K562 (cell line): ENCODE data around the gene GNAT1. TPM values are rescaled to one million over a fixed set of nuclear protein-coding genes. Genes with fewer than 3 reads are reported as not detected.
A peak's percentile ranks its signal among the peaks of the same experiment; 100 is the strongest.

Experiments used
- CHD2 ChIP-seq: IDR thresholded peaks from 2 replicates; pipeline ENCODE4 v1.6.1; 2011; ENCODE audit warnings: low read depth, low read length
- CTBP1 ChIP-seq: fragments of 450-650 bp; IDR thresholded peaks from 2 replicates; pipeline ENCODE4 v1.6.1; 2016; ENCODE audit warnings: borderline replicate concordance
- CTCF ChIP-seq, 3 experiments: IDR thresholded peaks in 2 of 3; conservative IDR thresholded peaks in 1 of 3; 2 replicates each; pipeline ENCODE4 v1.5.1; 2011 to 2012; ENCODE audit warnings: low read length in 3 of 3, mild to moderate bottlenecking in 3 of 3, control low read depth in 2 of 3, improper control_type of control experiment in 1 of 3, inconsistent platforms in 1 of 3, low read depth in 1 of 3, mixed read lengths in 1 of 3, moderate library complexity in 1 of 3; ENCODE audit not compliant: insufficient read depth in 2 of 3
- CXXC5 ChIP-seq: fragments of 250-450 bp; sonication (Bioruptor Pico); IDR thresholded peaks from 2 replicates; pipeline ENCODE4 v1.8.0; 2022; ENCODE audit warnings: inconsistent platforms, mild to moderate bottlenecking, moderate library complexity
- KDM2B ChIP-seq: fragments of 250-450 bp; sonication (Bioruptor Pico); IDR thresholded peaks from 2 replicates; pipeline ENCODE4 v1.8.0; 2021; ENCODE audit warnings: mild to moderate bottlenecking, moderate library complexity
- KDM5B ChIP-seq: fragments of 200-600 bp; sonication (generic); IDR thresholded peaks from 2 replicates; pipeline ENCODE4 v1.6.1; 2012; ENCODE audit warnings: low read depth, mild to moderate bottlenecking, moderate library complexity, low read length, control low read depth, inconsistent platforms; ENCODE audit not compliant: insufficient replicate concordance
- L3MBTL2 ChIP-seq: fragments of 450-650 bp; IDR thresholded peaks from 2 replicates; pipeline ENCODE4 v1.6.1; 2016; ENCODE audit warnings: mild to moderate bottlenecking, moderate library complexity
- PURB ChIP-seq: sonication (generic); formaldehyde crosslinking; IDR thresholded peaks from 2 replicates; pipeline ENCODE4 v1.9.0; 2021; ENCODE audit warnings: low read depth, mild to moderate bottlenecking, missing genetic modification reagents
- RAD21 ChIP-seq, 2 experiments: fragments of 250-450 bp in 1 of 2; fragments of 450-650 bp in 1 of 2; sonication (Bioruptor Pico) in 1 of 2; formaldehyde crosslinking in 1 of 2; IDR thresholded peaks in 1 of 2; conservative IDR thresholded peaks in 1 of 2; 2 replicates each; pipeline versions ENCODE4 v1.4.0 to v1.8.0; 2020 to 2022; ENCODE audit warnings: mild to moderate bottlenecking in 2 of 2, moderate library complexity in 1 of 2
- RBFOX2 ChIP-seq: fragments of 200-400 bp; formaldehyde crosslinking; IDR thresholded peaks from 2 replicates; pipeline ENCODE4 v1.6.1; 2017; ENCODE audit warnings: low read depth, mild to moderate bottlenecking, low read length, moderate library complexity
- REST ChIP-seq, 2 experiments: fragments of 450-650 bp; formaldehyde crosslinking in 1 of 2; IDR thresholded peaks; 2 replicates each; pipeline versions ENCODE4 v1.4.0 to v1.6.1; 2014 to 2020; ENCODE audit warnings: mild to moderate bottlenecking in 2 of 2, borderline replicate concordance in 1 of 2, low read depth in 1 of 2
- SIN3B ChIP-seq: fragments of 450-650 bp; IDR thresholded peaks from 2 replicates; pipeline ENCODE4 v1.6.1; 2017; ENCODE audit warnings: low read depth, mild to moderate bottlenecking, moderate library complexity
- VEZF1 ChIP-seq: fragments of 200-800 bp; sonication (Bioruptor generic); IDR thresholded peaks from 2 replicates; pipeline ENCODE4 v1.6.1; 2017; ENCODE audit warnings: missing genetic modification characterization, missing compliant biosample characterization
- ZBTB7A ChIP-seq: IDR thresholded peaks from 2 replicates; pipeline ENCODE4 v1.6.1; 2011; ENCODE audit warnings: low read depth, mild to moderate bottlenecking, low read length, moderate library complexity, borderline replicate concordance; ENCODE audit not compliant: control insufficient read depth
- polyA plus RNA-seq, 8 experiments: library from polyadenylated mRNA; depleted of rRNA in 4 of 8; stranded (reverse) in 5 of 8; unstranded in 3 of 8; fragments of >200 nt; fragmentation: Nextera tagmentation in 2 of 8; fragmentation: Illumina TruSeq in 1 of 8; extraction: Ambion mirVana in 2 of 8; extraction: Trizol in 1 of 8; gene quantifications; 2 replicates each; pipeline versions ENCODE4 v1.2.1 to v1.2.3, GENCODE V29; 2011 to 2014; ENCODE audit warnings: inconsistent platforms in 1 of 8, missing spikeins in 1 of 8
- total RNA-seq, 7 experiments: library from RNA; depleted of rRNA in 6 of 7; stranded (reverse); fragments of >200 nt in 6 of 7; fragmentation: Illumina TruSeq in 2 of 7; extraction: Trizol in 2 of 7; gene quantifications; 2 replicates each; pipeline versions ENCODE4 v1.2.1 to v1.2.3, GENCODE V29; 2011 to 2021; ENCODE audit warnings: low replicate concordance in 1 of 7

GNAT1 gene
- total and polyA plus RNA-seq, 9 of the 15 experiments (the other 6 are each of a cell fraction or from before 2014, with no cell fraction given): not detected

GRCh38 chr3:50154840-50155490 is 36.4 kb upstream of the GNAT1 start, which contains the start of gene SEMA3F (continued):
- TF ChIP-seq L3MBTL2: peak; percentile 60; the same call in 1 of the 2 replicates
- no peak for TF ChIP-seq KDM2B (CRISPR knock-in tag)
- TF ChIP-seq REST (IDR thresholded peaks at IDR 0.05; ENCODE audit: borderline replicate concordance): peak; percentile 18; the same call in 1 of the 2 replicates
- TF ChIP-seq REST (CRISPR knock-in tag; IDR thresholded peaks at IDR 0.05; ENCODE audit: low read depth): no peak
- TF ChIP-seq CHD2: peak; percentile 43; the same call in 1 of the 2 replicates
- 0 out of 2 replicates have a peak, but pooled peaks have one; percentile 13 for TF ChIP-seq SIN3B
- peak; percentile 56 for TF ChIP-seq RBFOX2
- TF ChIP-seq VEZF1 (CRISPR knock-in tag): peak; percentile 46; the same call in 1 of the 2 replicates
- TF ChIP-seq KDM5B: peak; percentile 19
- TF ChIP-seq CTCF (IDR thresholded peaks at IDR 0.05 in 2 of 3, conservative IDR thresholded peaks at IDR 0.05 in 1 of 3; ENCODE audit: insufficient read depth in 2 of 3, low read depth in 1 of 3, low read length in 3 of 3): peak in 2 of 3 experiments; percentile 28 to 35; a peak in 2 of 6 replicates
- TF ChIP-seq PURB (CRISPR knock-in tag): no peak
- TF ChIP-seq ZBTB7A: peak; percentile 90; the same call in 1 of the 2 replicates
- peak; percentile 83 for TF ChIP-seq CTBP1
- peak in 1 of 2 experiments; percentile 50; a peak in 2 of 4 replicates for TF ChIP-seq RAD21 (CRISPR knock-in tag; conservative IDR thresholded peaks at IDR 0.05 in 1 of 2, IDR thresholded peaks at IDR 0.05 in 1 of 2)
- TF ChIP-seq CXXC5: peak; percentile 62
